Liver (tissue), 3 donors: ENCODE measurements around the gene USP47.

ENCODE experiments used
- EGR1 ChIP-seq, 2 donors: IDR thresholded peaks; 2 replicates each; pipeline ENCODE4 v1.6.1; 2016 to 2018; ENCODE audit warnings: antibody characterized with exemption in 2 of 2, low read depth in 2 of 2
- GABPA ChIP-seq, 2 donors: IDR thresholded peaks in 1 of 2; conservative IDR thresholded peaks in 1 of 2; 2 replicates each; pipeline ENCODE4 v1.6.1; 2016; ENCODE audit warnings: antibody characterized with exemption in 2 of 2, mild to moderate bottlenecking in 1 of 2, moderate library complexity in 1 of 2
- RAD21 ChIP-seq, 2 donors: IDR thresholded peaks; 2 replicates each; pipeline ENCODE4 v1.6.1; 2016; ENCODE audit warnings: antibody characterized with exemption in 2 of 2, mild to moderate bottlenecking in 2 of 2
- SP1 ChIP-seq: IDR thresholded peaks from 2 replicates; pipeline ENCODE4 v1.6.1; 2018; ENCODE audit warnings: antibody characterized with exemption, mild to moderate bottlenecking
- YY1 ChIP-seq: IDR thresholded peaks from 2 replicates; pipeline ENCODE4 v1.6.1; 2016; ENCODE audit warnings: antibody characterized with exemption, mild to moderate bottlenecking
- TF ChIP-seq, protein P1 (sequence below): fragments of 150-350 bp; IDR thresholded peaks from 2 replicates; pipeline ENCODE4 v1.5.1; 2017; ENCODE audit warnings: improper control_type of control experiment, low read depth, low read length; ENCODE audit not compliant: missing input control
- TF ChIP-seq, protein P2 (sequence below): IDR thresholded peaks from 2 replicates; pipeline ENCODE4 v1.6.1; 2016; ENCODE audit warnings: antibody characterized with exemption
- TF ChIP-seq, protein P3 (sequence below): IDR thresholded peaks from 2 replicates; pipeline ENCODE4 v1.6.1; 2016; ENCODE audit warnings: antibody characterized with exemption
- TF ChIP-seq, protein P4 (sequence below): IDR thresholded peaks from 2 replicates; pipeline ENCODE4 v1.6.1; 2016; ENCODE audit warnings: antibody characterized with exemption
- TF ChIP-seq, protein P5 (sequence below): IDR thresholded peaks from 2 replicates; pipeline ENCODE4 v1.6.1; 2016; ENCODE audit warnings: antibody characterized with exemption, mild to moderate bottlenecking
- donor health status: healthy.
- donor health status: healthy.

DNA sequence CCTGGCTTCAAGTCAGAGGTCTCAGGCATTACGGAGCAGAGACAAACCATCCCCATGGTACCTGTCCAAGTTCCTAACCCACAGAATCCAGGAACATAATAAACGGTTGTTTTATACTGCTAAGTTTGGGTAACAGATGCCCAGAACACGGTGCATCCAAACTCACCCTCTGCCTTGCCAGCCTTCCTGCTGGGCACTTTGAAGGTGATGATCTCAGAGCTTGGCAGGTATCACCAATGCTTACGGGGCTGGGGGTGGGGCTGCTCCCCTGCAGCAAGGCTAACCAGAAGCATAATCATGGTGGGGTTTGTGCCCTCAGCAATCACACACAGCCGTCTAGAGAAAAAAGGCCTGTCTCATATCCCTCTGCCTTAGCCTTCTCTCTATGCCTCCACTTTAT, 139.6 kb downstream of the USP47 start:
- TF ChIP-seq, protein P1, sequence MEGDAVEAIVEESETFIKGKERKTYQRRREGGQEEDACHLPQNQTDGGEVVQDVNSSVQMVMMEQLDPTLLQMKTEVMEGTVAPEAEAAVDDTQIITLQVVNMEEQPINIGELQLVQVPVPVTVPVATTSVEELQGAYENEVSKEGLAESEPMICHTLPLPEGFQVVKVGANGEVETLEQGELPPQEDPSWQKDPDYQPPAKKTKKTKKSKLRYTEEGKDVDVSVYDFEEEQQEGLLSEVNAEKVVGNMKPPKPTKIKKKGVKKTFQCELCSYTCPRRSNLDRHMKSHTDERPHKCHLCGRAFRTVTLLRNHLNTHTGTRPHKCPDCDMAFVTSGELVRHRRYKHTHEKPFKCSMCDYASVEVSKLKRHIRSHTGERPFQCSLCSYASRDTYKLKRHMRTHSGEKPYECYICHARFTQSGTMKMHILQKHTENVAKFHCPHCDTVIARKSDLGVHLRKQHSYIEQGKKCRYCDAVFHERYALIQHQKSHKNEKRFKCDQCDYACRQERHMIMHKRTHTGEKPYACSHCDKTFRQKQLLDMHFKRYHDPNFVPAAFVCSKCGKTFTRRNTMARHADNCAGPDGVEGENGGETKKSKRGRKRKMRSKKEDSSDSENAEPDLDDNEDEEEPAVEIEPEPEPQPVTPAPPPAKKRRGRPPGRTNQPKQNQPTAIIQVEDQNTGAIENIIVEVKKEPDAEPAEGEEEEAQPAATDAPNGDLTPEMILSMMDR: no peak
- TF ChIP-seq GABPA (IDR thresholded peaks at IDR 0.05 in 1 of 2, conservative IDR thresholded peaks at IDR 0.05 in 1 of 2) (no peak), RAD21 (IDR thresholded peaks at IDR 0.05) (no peak), EGR1 (IDR thresholded peaks at IDR 0.05; ENCODE audit: low read depth in 2 of 2) (no peak), YY1 (no peak), SP1 (no peak)
- TF ChIP-seq, protein P2, sequence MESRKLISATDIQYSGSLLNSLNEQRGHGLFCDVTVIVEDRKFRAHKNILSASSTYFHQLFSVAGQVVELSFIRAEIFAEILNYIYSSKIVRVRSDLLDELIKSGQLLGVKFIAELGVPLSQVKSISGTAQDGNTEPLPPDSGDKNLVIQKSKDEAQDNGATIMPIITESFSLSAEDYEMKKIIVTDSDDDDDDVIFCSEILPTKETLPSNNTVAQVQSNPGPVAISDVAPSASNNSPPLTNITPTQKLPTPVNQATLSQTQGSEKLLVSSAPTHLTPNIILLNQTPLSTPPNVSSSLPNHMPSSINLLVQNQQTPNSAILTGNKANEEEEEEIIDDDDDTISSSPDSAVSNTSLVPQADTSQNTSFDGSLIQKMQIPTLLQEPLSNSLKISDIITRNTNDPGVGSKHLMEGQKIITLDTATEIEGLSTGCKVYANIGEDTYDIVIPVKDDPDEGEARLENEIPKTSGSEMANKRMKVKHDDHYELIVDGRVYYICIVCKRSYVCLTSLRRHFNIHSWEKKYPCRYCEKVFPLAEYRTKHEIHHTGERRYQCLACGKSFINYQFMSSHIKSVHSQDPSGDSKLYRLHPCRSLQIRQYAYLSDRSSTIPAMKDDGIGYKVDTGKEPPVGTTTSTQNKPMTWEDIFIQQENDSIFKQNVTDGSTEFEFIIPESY: no peak
- TF ChIP-seq, protein P3, sequence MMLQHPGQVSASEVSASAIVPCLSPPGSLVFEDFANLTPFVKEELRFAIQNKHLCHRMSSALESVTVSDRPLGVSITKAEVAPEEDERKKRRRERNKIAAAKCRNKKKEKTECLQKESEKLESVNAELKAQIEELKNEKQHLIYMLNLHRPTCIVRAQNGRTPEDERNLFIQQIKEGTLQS: no peak
- TF ChIP-seq, protein P4, sequence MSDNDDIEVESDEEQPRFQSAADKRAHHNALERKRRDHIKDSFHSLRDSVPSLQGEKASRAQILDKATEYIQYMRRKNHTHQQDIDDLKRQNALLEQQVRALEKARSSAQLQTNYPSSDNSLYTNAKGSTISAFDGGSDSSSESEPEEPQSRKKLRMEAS: no peak
- TF ChIP-seq, protein P5, sequence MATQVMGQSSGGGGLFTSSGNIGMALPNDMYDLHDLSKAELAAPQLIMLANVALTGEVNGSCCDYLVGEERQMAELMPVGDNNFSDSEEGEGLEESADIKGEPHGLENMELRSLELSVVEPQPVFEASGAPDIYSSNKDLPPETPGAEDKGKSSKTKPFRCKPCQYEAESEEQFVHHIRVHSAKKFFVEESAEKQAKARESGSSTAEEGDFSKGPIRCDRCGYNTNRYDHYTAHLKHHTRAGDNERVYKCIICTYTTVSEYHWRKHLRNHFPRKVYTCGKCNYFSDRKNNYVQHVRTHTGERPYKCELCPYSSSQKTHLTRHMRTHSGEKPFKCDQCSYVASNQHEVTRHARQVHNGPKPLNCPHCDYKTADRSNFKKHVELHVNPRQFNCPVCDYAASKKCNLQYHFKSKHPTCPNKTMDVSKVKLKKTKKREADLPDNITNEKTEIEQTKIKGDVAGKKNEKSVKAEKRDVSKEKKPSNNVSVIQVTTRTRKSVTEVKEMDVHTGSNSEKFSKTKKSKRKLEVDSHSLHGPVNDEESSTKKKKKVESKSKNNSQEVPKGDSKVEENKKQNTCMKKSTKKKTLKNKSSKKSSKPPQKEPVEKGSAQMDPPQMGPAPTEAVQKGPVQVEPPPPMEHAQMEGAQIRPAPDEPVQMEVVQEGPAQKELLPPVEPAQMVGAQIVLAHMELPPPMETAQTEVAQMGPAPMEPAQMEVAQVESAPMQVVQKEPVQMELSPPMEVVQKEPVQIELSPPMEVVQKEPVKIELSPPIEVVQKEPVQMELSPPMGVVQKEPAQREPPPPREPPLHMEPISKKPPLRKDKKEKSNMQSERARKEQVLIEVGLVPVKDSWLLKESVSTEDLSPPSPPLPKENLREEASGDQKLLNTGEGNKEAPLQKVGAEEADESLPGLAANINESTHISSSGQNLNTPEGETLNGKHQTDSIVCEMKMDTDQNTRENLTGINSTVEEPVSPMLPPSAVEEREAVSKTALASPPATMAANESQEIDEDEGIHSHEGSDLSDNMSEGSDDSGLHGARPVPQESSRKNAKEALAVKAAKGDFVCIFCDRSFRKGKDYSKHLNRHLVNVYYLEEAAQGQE: no peak
